GM23338 (cell line): ENCODE measurements around the gene FAM53B. TPM values are rescaled to one million over a fixed set of nuclear protein-coding genes. Genes with fewer than 3 reads are reported as not detected.

Experiments used
- ATAC-seq: fragments of 200-7000 bp; cut with Tn5 transposase; 3 replicates; pipeline ENCODE4 v1.9.1; 2020
- DNase-seq: peaks from one replicate; pipeline ENCODE4 v3.0.0-alpha.2; 2015; ENCODE audit warnings: low spot score
- H2AFZ ChIP-seq: fragments of 200-600 bp; sonication (generic); 2 replicates; pipeline ENCODE4 v1.8.0; 2016; ENCODE audit warnings: antibody characterized with exemption, mild to moderate bottlenecking, moderate library complexity
- H3F3A ChIP-seq: fragments of 200-600 bp; sonication (generic); replicated peaks from 2 replicates; pipeline ENCODE4 v1.8.0; 2017; ENCODE audit warnings: antibody characterized with exemption, mixed run types, low read depth
- H3K27ac ChIP-seq: fragments of 200-600 bp; sonication (generic); 2 replicates; pipeline ENCODE4 v1.6.1; 2016; ENCODE audit warnings: low read depth
- H3K27me3 ChIP-seq: fragments of 200-600 bp; sonication (generic); 2 replicates; pipeline ENCODE4 v1.8.0; 2016; ENCODE audit warnings: mild to moderate bottlenecking, mixed run types, moderate library complexity; ENCODE audit not compliant: insufficient read depth
- H3K36me3 ChIP-seq: fragments of 200-600 bp; sonication (generic); 2 replicates; pipeline ENCODE4 v1.8.0; 2016; ENCODE audit warnings: mild to moderate bottlenecking; ENCODE audit not compliant: insufficient read depth
- H3K4me1 ChIP-seq: fragments of 200-600 bp; sonication (generic); 2 replicates; pipeline ENCODE4 v1.8.0; 2016; ENCODE audit warnings: mild to moderate bottlenecking, moderate library complexity; ENCODE audit not compliant: insufficient read depth
- H3K4me2 ChIP-seq: fragments of 200-600 bp; sonication (generic); 2 replicates; pipeline ENCODE4 v1.7.1; 2017; ENCODE audit warnings: mixed run types
- H3K4me3 ChIP-seq: fragments of 200-600 bp; sonication (generic); 2 replicates; pipeline ENCODE4 v1.6.1; 2016; ENCODE audit warnings: mixed run types
- H3K79me2 ChIP-seq: fragments of 200-600 bp; sonication (generic); replicated peaks from 2 replicates; pipeline ENCODE4 v1.8.0; 2017; ENCODE audit warnings: mild to moderate bottlenecking; ENCODE audit not compliant: insufficient read depth
- H3K9me2 ChIP-seq: fragments of 200-600 bp; sonication (generic); 2 replicates; pipeline ENCODE4 v1.8.0; 2017; ENCODE audit not compliant: insufficient read depth
- H4K20me1 ChIP-seq: fragments of 200-600 bp; sonication (generic); replicated peaks from 2 replicates; pipeline ENCODE4 v1.8.0; 2017; ENCODE audit warnings: mild to moderate bottlenecking; ENCODE audit not compliant: insufficient read depth
- H3K27ac Mint-ChIP-seq: 2 replicates; pipeline ENCODE4 v1.8.0; 2020; ENCODE audit warnings: inconsistent platforms, mild to moderate bottlenecking, moderate library complexity, mixed read lengths
- H3K27me3 Mint-ChIP-seq: 3 replicates; pipeline ENCODE4 v1.8.0; 2022; ENCODE audit warnings: low read depth, mild to moderate bottlenecking, moderate library complexity, mixed read lengths, inconsistent platforms; ENCODE audit not compliant: insufficient read depth, poor library complexity
- H3K36me3 Mint-ChIP-seq: 3 replicates; pipeline ENCODE4 v1.8.0; 2021; ENCODE audit warnings: low read depth, mild to moderate bottlenecking, inconsistent platforms, moderate library complexity, mixed read lengths
- H3K4me1 Mint-ChIP-seq: 3 replicates; pipeline ENCODE4 v1.8.0; 2020; ENCODE audit warnings: mild to moderate bottlenecking, inconsistent platforms, mixed read lengths
- H3K4me3 Mint-ChIP-seq: 3 replicates; pipeline ENCODE4 v1.8.0; 2021; ENCODE audit warnings: moderate library complexity, mild to moderate bottlenecking, inconsistent platforms, mixed read lengths
- H3K9me3 Mint-ChIP-seq: 3 replicates; pipeline ENCODE4 v1.8.0; 2020; ENCODE audit warnings: moderate library complexity, mild to moderate bottlenecking, inconsistent platforms, mixed read lengths
- CREB1 ChIP-seq: fragments of 250-450 bp; sonication (Bioruptor Pico); IDR thresholded peaks from 2 replicates; pipeline ENCODE4 v1.5.0; 2020; ENCODE audit warnings: low read depth, mild to moderate bottlenecking, moderate library complexity
- ETS1 ChIP-seq: IDR thresholded peaks from 2 replicates; pipeline ENCODE4 v1.6.1; 2016; ENCODE audit warnings: antibody characterized with exemption
- EZH2 ChIP-seq: fragments of 200-600 bp; sonication (generic); IDR thresholded peaks from one replicate; pipeline ENCODE4 v1.8.0; 2017; ENCODE audit warnings: antibody characterized with exemption, mild to moderate bottlenecking, low read depth; ENCODE audit not compliant: unreplicated experiment
- JUNB ChIP-seq: IDR thresholded peaks from one replicate; pipeline ENCODE4 v1.6.1; 2016; ENCODE audit warnings: antibody characterized with exemption; ENCODE audit not compliant: unreplicated experiment
- NANOG ChIP-seq: IDR thresholded peaks from 2 replicates; pipeline ENCODE4 v1.6.1; 2016; ENCODE audit warnings: antibody characterized with exemption, borderline replicate concordance
- POLR2AphosphoS5 ChIP-seq: IDR thresholded peaks from 2 replicates; pipeline ENCODE4 v1.6.1; 2016; ENCODE audit warnings: antibody characterized with exemption, low read depth
- REST ChIP-seq: IDR thresholded peaks from one replicate; pipeline ENCODE4 v1.6.1; 2018; ENCODE audit warnings: antibody characterized with exemption; ENCODE audit not compliant: unreplicated experiment
- STAT1 ChIP-seq: IDR thresholded peaks from one replicate; pipeline ENCODE4 v1.6.1; 2016; ENCODE audit warnings: antibody characterized with exemption; ENCODE audit not compliant: unreplicated experiment
- ZNF114 ChIP-seq: fragments of 250-450 bp; sonication (Bioruptor Pico); IDR thresholded peaks from 2 replicates; pipeline ENCODE4 v1.5.0; 2020; ENCODE audit warnings: mild to moderate bottlenecking, moderate library complexity
- ZNF331 ChIP-seq: fragments of 250-450 bp; sonication (Bioruptor Pico); IDR thresholded peaks from 2 replicates; pipeline ENCODE4 v1.5.0; 2020; ENCODE audit warnings: low read depth, mild to moderate bottlenecking, moderate library complexity
- polyA plus RNA-seq: library from polyadenylated mRNA; unstranded; fragments of >200 nt; fragmentation: Nextera tagmentation; extraction: Ambion mirVana; gene quantifications from 2 replicates; pipeline ENCODE4 v1.2.1, GENCODE V29; 2016
- total RNA-seq: library from RNA; depleted of rRNA; stranded (reverse); fragments of >200 nt; shearing (Covaris generic); gene quantifications from 2 replicates; pipeline ENCODE4 v1.2.3, GENCODE V29; 2014
- TF ChIP-seq, protein P1 (sequence below): fragments of 250-450 bp; sonication (Bioruptor Pico); IDR thresholded peaks from 2 replicates; pipeline ENCODE4 v1.5.0; 2020; ENCODE audit warnings: mild to moderate bottlenecking, moderate library complexity
- TF ChIP-seq, protein P2 (sequence below), 2 experiments: fragments of 200-600 bp in 1 of 2; sonication (generic) in 1 of 2; conservative IDR thresholded peaks; 2 replicates each; pipeline versions ENCODE4 v1.5.1 to v1.6.1; 2016 to 2017; ENCODE audit warnings: antibody characterized with exemption in 2 of 2, low read depth in 2 of 2, mild to moderate bottlenecking in 2 of 2, moderate library complexity in 1 of 2

The FAM53B gene
- total and polyA plus RNA-seq, 2 experiments from 2014 or later, result 3.0 to 20.3 TPM

- Mint-ChIP-seq H3K27ac (peak overlapping the region; percentile 53; the same call in 1 of the 2 replicates), H3K4me1 (peaks cover 13% of the 10 kb centered on the region), H3K9me3 (no peaks in the 10 kb centered on the region; the same call in 2 of the 3 replicates), H3K4me3 (no peak overlapping the region), H3K27me3 (peaks cover 5% of the 10 kb centered on the region), H3K36me3 (no peaks in the 10 kb centered on the region; the same call in 2 of the 3 replicates)
- Histone ChIP-seq H3K36me3 (no peaks in the 10 kb centered on the region), H3K79me2 (no peaks in the 10 kb centered on the region), H3K4me2 (no peak overlapping the region), H3K9me2 (no peaks in the 10 kb centered on the region), H3K27ac (no peak overlapping the region), H3K27me3 (no peaks in the 10 kb centered on the region), H3K4me3 (no peak overlapping the region), H3F3A (no peaks in the 10 kb centered on the region), H3K4me1 (no peaks in the 10 kb centered on the region), H4K20me1 (no peaks in the 10 kb centered on the region), H2AFZ (no peak overlapping the region)
- DNase-seq (no peak), ATAC-seq (no peak)
- TF ChIP-seq REST, result no peak
- no peak for TF ChIP-seq NANOG
- no peak for TF ChIP-seq POLR2AphosphoS5
- no peak for TF ChIP-seq JUNB
- TF ChIP-seq, protein P1, sequence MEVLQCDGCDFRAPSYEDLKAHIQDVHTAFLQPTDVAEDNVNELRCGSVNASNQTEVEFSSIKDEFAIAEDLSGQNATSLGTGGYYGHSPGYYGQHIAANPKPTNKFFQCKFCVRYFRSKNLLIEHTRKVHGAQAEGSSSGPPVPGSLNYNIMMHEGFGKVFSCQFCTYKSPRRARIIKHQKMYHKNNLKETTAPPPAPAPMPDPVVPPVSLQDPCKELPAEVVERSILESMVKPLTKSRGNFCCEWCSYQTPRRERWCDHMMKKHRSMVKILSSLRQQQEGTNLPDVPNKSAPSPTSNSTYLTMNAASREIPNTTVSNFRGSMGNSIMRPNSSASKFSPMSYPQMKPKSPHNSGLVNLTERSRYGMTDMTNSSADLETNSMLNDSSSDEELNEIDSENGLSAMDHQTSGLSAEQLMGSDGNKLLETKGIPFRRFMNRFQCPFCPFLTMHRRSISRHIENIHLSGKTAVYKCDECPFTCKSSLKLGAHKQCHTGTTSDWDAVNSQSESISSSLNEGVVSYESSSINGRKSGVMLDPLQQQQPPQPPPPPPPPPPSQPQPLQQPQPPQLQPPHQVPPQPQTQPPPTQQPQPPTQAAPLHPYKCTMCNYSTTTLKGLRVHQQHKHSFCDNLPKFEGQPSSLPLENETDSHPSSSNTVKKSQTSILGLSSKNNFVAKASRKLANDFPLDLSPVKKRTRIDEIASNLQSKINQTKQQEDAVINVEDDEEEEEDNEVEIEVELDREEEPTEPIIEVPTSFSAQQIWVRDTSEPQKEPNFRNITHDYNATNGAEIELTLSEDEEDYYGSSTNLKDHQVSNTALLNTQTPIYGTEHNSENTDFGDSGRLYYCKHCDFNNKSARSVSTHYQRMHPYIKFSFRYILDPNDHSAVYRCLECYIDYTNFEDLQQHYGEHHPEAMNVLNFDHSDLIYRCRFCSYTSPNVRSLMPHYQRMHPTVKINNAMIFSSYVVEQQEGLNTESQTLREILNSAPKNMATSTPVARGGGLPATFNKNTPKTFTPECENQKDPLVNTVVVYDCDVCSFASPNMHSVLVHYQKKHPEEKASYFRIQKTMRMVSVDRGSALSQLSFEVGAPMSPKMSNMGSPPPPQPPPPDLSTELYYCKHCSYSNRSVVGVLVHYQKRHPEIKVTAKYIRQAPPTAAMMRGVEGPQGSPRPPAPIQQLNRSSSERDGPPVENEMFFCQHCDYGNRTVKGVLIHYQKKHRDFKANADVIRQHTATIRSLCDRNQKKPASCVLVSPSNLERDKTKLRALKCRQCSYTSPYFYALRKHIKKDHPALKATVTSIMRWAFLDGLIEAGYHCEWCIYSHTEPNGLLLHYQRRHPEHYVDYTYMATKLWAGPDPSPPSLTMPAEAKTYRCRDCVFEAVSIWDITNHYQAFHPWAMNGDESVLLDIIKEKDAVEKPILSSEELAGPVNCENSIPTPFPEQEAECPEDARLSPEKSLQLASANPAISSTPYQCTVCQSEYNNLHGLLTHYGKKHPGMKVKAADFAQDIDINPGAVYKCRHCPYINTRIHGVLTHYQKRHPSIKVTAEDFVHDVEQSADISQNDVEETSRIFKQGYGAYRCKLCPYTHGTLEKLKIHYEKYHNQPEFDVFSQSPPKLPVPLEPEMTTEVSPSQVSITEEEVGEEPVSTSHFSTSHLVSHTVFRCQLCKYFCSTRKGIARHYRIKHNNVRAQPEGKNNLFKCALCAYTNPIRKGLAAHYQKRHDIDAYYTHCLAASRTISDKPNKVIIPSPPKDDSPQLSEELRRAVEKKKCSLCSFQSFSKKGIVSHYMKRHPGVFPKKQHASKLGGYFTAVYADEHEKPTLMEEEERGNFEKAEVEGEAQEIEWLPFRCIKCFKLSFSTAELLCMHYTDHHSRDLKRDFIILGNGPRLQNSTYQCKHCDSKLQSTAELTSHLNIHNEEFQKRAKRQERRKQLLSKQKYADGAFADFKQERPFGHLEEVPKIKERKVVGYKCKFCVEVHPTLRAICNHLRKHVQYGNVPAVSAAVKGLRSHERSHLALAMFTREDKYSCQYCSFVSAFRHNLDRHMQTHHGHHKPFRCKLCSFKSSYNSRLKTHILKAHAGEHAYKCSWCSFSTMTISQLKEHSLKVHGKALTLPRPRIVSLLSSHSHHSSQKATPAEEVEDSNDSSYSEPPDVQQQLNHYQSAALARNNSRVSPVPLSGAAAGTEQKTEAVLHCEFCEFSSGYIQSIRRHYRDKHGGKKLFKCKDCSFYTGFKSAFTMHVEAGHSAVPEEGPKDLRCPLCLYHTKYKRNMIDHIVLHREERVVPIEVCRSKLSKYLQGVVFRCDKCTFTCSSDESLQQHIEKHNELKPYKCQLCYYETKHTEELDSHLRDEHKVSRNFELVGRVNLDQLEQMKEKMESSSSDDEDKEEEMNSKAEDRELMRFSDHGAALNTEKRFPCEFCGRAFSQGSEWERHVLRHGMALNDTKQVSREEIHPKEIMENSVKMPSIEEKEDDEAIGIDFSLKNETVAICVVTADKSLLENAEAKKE (CRISPR knock-in tag), result no peak
- TF ChIP-seq ETS1, result no peak
- TF ChIP-seq EZH2, result no peak
- no peak for TF ChIP-seq STAT1
- no peak for TF ChIP-seq ZNF114 (CRISPR knock-in tag)
- no peak for TF ChIP-seq CREB1 (CRISPR knock-in tag)
- TF ChIP-seq ZNF331 (CRISPR knock-in tag), result no peak
- TF ChIP-seq, protein P2, sequence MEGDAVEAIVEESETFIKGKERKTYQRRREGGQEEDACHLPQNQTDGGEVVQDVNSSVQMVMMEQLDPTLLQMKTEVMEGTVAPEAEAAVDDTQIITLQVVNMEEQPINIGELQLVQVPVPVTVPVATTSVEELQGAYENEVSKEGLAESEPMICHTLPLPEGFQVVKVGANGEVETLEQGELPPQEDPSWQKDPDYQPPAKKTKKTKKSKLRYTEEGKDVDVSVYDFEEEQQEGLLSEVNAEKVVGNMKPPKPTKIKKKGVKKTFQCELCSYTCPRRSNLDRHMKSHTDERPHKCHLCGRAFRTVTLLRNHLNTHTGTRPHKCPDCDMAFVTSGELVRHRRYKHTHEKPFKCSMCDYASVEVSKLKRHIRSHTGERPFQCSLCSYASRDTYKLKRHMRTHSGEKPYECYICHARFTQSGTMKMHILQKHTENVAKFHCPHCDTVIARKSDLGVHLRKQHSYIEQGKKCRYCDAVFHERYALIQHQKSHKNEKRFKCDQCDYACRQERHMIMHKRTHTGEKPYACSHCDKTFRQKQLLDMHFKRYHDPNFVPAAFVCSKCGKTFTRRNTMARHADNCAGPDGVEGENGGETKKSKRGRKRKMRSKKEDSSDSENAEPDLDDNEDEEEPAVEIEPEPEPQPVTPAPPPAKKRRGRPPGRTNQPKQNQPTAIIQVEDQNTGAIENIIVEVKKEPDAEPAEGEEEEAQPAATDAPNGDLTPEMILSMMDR (conservative IDR thresholded peaks at IDR 0.05; ENCODE audit: low read depth in 2 of 2), result no peak
Measured at GRCh38 chr10:124643330-124644009, 100.7 kb downstream of the FAM53B start.
